Esophagus muscularis mucosa (tissue), 4 donors: ENCODE data around the gene SHE. TPM values are rescaled to one million over a fixed set of nuclear protein-coding genes. Genes with fewer than 3 reads are reported as not detected.

Experiments used
- DNase-seq: peaks from one replicate; pipeline ENCODE4 v3.0.0-alpha.2; 2017; ENCODE audit errors: extremely low spot score
- H3K27ac ChIP-seq, 4 donors: fragments of 200-600 bp; sonication (generic); replicated peaks in 1 of 4; 1 replicate in 3 of 4; 2 replicates in 1 of 4; pipeline ENCODE4 v1.5.1; 2016 to 2019; ENCODE audit warnings: mild to moderate bottlenecking in 1 of 4
- H3K27me3 ChIP-seq, 4 donors: fragments of 200-600 bp; sonication (generic); one replicate each; pipeline versions ENCODE4 v1.5.1 to v1.6.0; 2016 to 2019
- H3K36me3 ChIP-seq, 4 donors: fragments of 200-600 bp; sonication (generic); one replicate each; pipeline ENCODE4 v1.5.1; 2016 to 2019
- H3K4me1 ChIP-seq, 4 donors: fragments of 200-600 bp; sonication (generic); one replicate each; pipeline ENCODE4 v1.5.1; 2016 to 2019
- H3K4me3 ChIP-seq, 4 donors: fragments of 200-600 bp; sonication (generic); 1 replicate in 2 of 4; 2 replicates in 2 of 4; pipeline ENCODE4 v1.5.1; 2016 to 2019; ENCODE audit warnings: mild to moderate bottlenecking in 4 of 4, moderate library complexity in 1 of 4
- H3K9me3 ChIP-seq, 4 donors: fragments of 200-600 bp; sonication (generic); 1 replicate in 3 of 4; 2 replicates in 1 of 4; pipeline ENCODE4 v1.5.1; 2016 to 2019
- EP300 ChIP-seq: sonication (generic); formaldehyde crosslinking; IDR thresholded peaks from one replicate; pipeline ENCODE4 v1.6.1; 2017; ENCODE audit warnings: antibody characterized with exemption
- POLR2A ChIP-seq: fragments of 450-650 bp; IDR thresholded peaks from one replicate; pipeline ENCODE4 v1.6.1; 2017; ENCODE audit warnings: antibody characterized with exemption, moderate library complexity, mild to moderate bottlenecking, low read depth
- POLR2AphosphoS5 ChIP-seq, 2 donors: sonication (generic); formaldehyde crosslinking; IDR thresholded peaks; one replicate each; pipeline ENCODE4 v1.6.1; 2017; ENCODE audit warnings: antibody characterized with exemption in 2 of 2
- WGBS: methylation state at CpG from one replicate; pipeline ENCODE4 v1.1.5; 2018; 5-methylcytosine and 5-hydroxymethylcytosine counted together
- intact Hi-C: fragments of 100-400 bp; cut with DNase I; formaldehyde crosslinking; loops from one replicate; pipeline ENCODE4 v1.15.1; 2023
- total RNA-seq, 4 donors: library from RNA; depleted of rRNA; stranded (reverse); fragments of >200 nt; gene quantifications; one replicate each; pipeline versions ENCODE4 v1.1.0 to v1.2.1, GENCODE V29; 2016
- TF ChIP-seq, protein P1 (sequence below), 3 experiments: fragments of 200-600 bp in 2 of 3; fragments of 450-650 bp in 1 of 3; sonication (generic) in 2 of 3; IDR thresholded peaks; one replicate each; pipeline ENCODE4 v1.5.1; 2017 to 2019; ENCODE audit warnings: antibody characterized with exemption in 3 of 3, mild to moderate bottlenecking in 2 of 3, moderate library complexity in 1 of 3

Gene SHE
- total RNA-seq, 4 donors from 2014 or later: 12.5 to 17.0 (median 12.6) TPM

- 89% methylated on average over 8 of the region's 8 CpGs for WGBS
- H3K27me3 ChIP-seq: no peaks in the 10 kb centered on the region
- H3K27ac ChIP-seq: peak overlapping the region; percentile 85 to 90 (median 88)
- H3K4me1 ChIP-seq: peaks cover 13 to 99% (median 97%) of the 10 kb centered on the region in 4 donors
- no peak overlapping the region for H3K4me3 ChIP-seq
- peaks cover 1 to 51% (median 28%) of the 10 kb centered on the region in 4 donors for H3K36me3 ChIP-seq
- DNase-seq: no peak
- no peaks in the 10 kb centered on the region for H3K9me3 ChIP-seq
- intact Hi-C loops: no loop called here
- TF ChIP-seq POLR2AphosphoS5 (IDR thresholded peaks at IDR 0.05) (no peak), POLR2A (no peak), EP300 (no peak)
- TF ChIP-seq, protein P1, sequence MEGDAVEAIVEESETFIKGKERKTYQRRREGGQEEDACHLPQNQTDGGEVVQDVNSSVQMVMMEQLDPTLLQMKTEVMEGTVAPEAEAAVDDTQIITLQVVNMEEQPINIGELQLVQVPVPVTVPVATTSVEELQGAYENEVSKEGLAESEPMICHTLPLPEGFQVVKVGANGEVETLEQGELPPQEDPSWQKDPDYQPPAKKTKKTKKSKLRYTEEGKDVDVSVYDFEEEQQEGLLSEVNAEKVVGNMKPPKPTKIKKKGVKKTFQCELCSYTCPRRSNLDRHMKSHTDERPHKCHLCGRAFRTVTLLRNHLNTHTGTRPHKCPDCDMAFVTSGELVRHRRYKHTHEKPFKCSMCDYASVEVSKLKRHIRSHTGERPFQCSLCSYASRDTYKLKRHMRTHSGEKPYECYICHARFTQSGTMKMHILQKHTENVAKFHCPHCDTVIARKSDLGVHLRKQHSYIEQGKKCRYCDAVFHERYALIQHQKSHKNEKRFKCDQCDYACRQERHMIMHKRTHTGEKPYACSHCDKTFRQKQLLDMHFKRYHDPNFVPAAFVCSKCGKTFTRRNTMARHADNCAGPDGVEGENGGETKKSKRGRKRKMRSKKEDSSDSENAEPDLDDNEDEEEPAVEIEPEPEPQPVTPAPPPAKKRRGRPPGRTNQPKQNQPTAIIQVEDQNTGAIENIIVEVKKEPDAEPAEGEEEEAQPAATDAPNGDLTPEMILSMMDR (IDR thresholded peaks at IDR 0.05): no peak
These were observed 60.8 kb downstream of the SHE start for GRCh38 chr1:154441241-154441888.

DNA sequence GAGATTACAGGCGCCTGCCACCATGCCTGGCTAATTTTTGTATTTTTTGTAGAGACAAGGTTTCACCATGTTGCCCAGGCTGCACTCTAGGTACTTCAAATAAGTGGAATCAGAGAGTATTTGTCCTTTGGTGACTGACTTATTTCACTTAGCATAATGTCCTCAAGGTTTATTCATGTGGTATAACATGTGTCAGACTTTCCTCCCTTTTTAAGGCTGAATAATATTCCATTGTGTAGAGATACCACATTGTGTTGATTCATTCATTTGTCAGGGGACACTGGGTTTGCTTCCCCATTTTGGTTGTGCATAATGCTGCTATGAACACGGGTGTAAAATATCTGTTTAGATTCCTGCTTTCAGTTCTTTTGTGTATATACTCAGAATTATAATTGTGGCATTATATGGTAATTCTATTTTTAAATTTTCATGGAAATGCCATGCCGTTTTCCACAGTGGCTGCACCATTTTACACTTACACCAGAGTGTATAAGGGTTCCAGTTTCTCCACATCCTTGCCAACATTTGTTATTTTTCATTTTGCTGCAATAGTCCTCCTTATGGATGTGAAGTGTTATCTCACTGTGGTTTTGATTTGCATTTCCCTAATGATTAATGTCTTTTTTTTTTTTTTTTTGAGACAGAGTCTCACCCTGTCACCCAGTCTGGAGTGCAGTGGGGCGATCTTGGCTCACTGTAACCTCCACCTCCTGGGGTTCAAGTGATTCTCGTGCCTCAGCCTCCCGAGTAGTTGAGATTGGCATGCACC, 62.0 kb downstream of the SHE start:
- peaks cover 23 to 100% (median 97%) of the 10 kb centered on the region in 4 donors for H3K4me1 ChIP-seq
- intact Hi-C loops: no loop called here
- H3K4me3 ChIP-seq: no peak overlapping the region
- H3K27ac ChIP-seq: peak overlapping the region; percentile 87 to 91 (median 89)
- H3K9me3 ChIP-seq: no peaks in the 10 kb centered on the region
- WGBS: 80% methylated on average over 6 of the region's 6 CpGs
- no peak for TF ChIP-seq POLR2A
- TF ChIP-seq, protein P1 (IDR thresholded peaks at IDR 0.05): no peak
- no peak for TF ChIP-seq EP300
- no peak for TF ChIP-seq POLR2AphosphoS5 (IDR thresholded peaks at IDR 0.05)
- no peak for DNase-seq
- H3K27me3 ChIP-seq: no peaks in the 10 kb centered on the region
- peaks cover 11 to 62% (median 38%) of the 10 kb centered on the region in 4 donors for H3K36me3 ChIP-seq

DNA sequence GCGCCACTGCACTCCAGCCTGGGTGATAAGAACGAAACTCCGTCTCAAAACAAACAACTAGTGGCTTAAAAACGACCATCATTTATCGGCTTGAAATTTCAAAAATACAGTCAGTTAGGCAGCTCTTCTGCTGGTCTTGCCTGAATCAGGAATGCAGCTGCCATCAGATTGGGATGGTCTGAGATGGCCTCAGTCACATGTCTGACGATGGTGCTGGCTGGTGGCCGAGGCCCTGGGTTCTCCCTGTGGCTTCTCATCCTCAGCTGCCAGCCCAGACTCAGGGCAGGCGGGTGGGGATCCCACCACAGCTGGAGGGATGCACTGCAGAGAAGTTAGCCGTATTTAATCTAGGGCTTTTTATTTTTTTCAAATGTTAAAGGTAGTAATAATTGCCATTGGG, 65.8 kb downstream of the SHE start:
- peaks cover 11 to 42% (median 23%) of the 10 kb centered on the region in 4 donors for H3K36me3 ChIP-seq
- peak overlapping the region; percentile 86 to 91 (median 88) for H3K27ac ChIP-seq
- 58% methylated on average over 9 of the region's 9 CpGs for WGBS
- TF ChIP-seq POLR2AphosphoS5 (IDR thresholded peaks at IDR 0.05): peak in 1 of 2 donors; percentile 11
- TF ChIP-seq POLR2A: no peak
- no peak for TF ChIP-seq EP300
- TF ChIP-seq, protein P1 (IDR thresholded peaks at IDR 0.05): no peak
- no peaks in the 10 kb centered on the region for H3K9me3 ChIP-seq
- DNase-seq: no peak
- H3K4me3 ChIP-seq: peak overlapping the region; percentile 26 to 43 (median 34)
- intact Hi-C loops: no loop called here
- H3K27me3 ChIP-seq: no peaks in the 10 kb centered on the region
- H3K4me1 ChIP-seq: peaks cover 41 to 100% (median 98%) of the 10 kb centered on the region in 4 donors

- no peaks in the 10 kb centered on the region for H3K27me3 ChIP-seq
- peaks cover 48 to 100% (median 98%) of the 10 kb centered on the region in 4 donors for H3K4me1 ChIP-seq
- H3K4me3 ChIP-seq: peak overlapping the region; percentile 26 to 43 (median 34)
- TF ChIP-seq, protein P1 (IDR thresholded peaks at IDR 0.05): no peak
- TF ChIP-seq POLR2AphosphoS5 (IDR thresholded peaks at IDR 0.05) (no peak), POLR2A (no peak), EP300 (no peak)
- DNase-seq: no peak
- peaks cover 11 to 36% (median 18%) of the 10 kb centered on the region in 4 donors for H3K36me3 ChIP-seq
- peak overlapping the region; percentile 86 to 91 (median 88) for H3K27ac ChIP-seq
- intact Hi-C loops: loop anchor here (2.0 kb wide), 1 partner anchor 29 kb away; no protein-coding TSS in a partner anchor
- no peaks in the 10 kb centered on the region for H3K9me3 ChIP-seq
- 77% methylated on average over 5 of the region's 15 CpGs for WGBS
These were observed 66.5 kb downstream of the SHE start for GRCh38 chr1:154435599-154436200.
